Measurements from ENCODE around the gene ESRRB. TPM values are rescaled to one million over a fixed set of nuclear protein-coding genes. Genes with fewer than 3 reads are reported as not detected.

Gene ESRRB
- total and polyA plus RNA-seq, 12 donors = 2.5 to 13.4 (median 7.0) TPM

DNA sequence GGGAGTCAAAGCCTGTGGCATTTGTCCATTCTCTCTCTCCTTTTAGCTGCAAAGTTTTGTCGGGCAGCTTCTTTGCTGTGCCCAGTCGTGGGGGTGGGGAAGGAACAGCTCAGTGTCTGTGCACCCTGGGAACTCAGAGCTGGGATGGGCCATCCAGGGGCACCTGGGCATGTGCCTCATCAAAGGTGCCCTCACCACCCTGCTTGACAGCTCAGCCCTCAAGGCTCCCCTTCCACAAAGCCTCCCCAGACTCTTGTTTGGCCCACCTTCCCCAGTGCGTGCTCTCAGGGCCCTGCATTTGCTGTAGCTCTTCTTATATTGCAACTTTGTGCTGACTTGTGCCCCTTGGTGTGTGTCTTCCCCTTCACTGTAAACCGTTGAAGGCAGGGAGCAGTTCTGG is 112.6 kb downstream of the ESRRB start:
- 83 to 87% methylated on average over 4 of the region's 4 CpGs for WGBS, 2 donors

DNA sequence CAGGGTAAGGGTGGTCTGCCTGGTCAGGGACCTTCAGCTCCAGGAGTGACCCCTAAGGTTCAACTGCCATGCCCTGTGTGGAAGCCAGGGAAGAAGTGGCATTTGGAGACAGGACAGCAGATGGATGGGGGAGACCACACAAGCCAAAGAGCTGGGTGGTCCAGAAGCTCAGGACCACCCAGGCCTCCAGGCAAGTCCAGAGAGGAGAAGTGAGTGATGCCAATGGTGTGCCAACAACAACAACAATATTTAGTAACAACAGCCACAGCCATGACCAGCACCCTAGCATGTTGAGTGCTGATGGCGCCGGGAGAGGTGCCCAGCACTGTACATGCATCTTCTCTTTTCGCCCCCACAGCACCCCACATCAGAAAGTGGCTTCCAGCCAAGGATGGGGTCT is 113.7 kb downstream of the ESRRB start:
- Histone ChIP-seq H3K27me3 (no peaks in the 10 kb centered on the region), H3K27ac (no peak overlapping the region), H3K4me3 (no peak overlapping the region), H3K9me3 (no peaks in the 10 kb centered on the region), H3K36me3 (peaks cover 0 to 4% (median 0%) of the 10 kb centered on the region in 9 donors), H3K4me1 (no peaks in the 10 kb centered on the region)
- intact Hi-C loops (cut with DNase I) = no loop called here
- WGBS, 2 donors = 98% methylated on average over 3 of the region's 3 CpGs
- DNase-seq (no peak), ATAC-seq (no peak)
- TF ChIP-seq CTCF (IDR thresholded peaks at IDR 0.05) = no peak

More for the DNA sequence above, 112.6 kb downstream of the ESRRB start:
- no peak overlapping the region for H3K27ac ChIP-seq
- H3K4me1 ChIP-seq = no peaks in the 10 kb centered on the region
- H3K36me3 ChIP-seq = peaks cover 0 to under 1% (median 0%) of the 10 kb centered on the region in 9 donors
- intact Hi-C loops (cut with DNase I) = no loop called here
- ATAC-seq (no peak), DNase-seq (no peak)
- H3K4me3 ChIP-seq = no peak overlapping the region
- TF ChIP-seq CTCF (IDR thresholded peaks at IDR 0.05) = no peak
- H3K9me3 ChIP-seq = no peaks in the 10 kb centered on the region
- no peaks in the 10 kb centered on the region for H3K27me3 ChIP-seq

GRCh38 chr14:76490111-76490510 is 114.2 kb downstream of the ESRRB start:
- H3K4me3 ChIP-seq = no peak overlapping the region
- no peaks in the 10 kb centered on the region for H3K9me3 ChIP-seq
- no peaks in the 10 kb centered on the region for H3K27me3 ChIP-seq
- DNase-seq (no peak), ATAC-seq (no peak)
- intact Hi-C loops (cut with DNase I) = no loop called here
- peaks cover 0 to 4% (median 0%) of the 10 kb centered on the region in 9 donors for H3K36me3 ChIP-seq
- H3K4me1 ChIP-seq = no peaks in the 10 kb centered on the region
- WGBS, 2 donors = 91 to 92% methylated on average over 2 of the region's 2 CpGs
- H3K27ac ChIP-seq = no peak overlapping the region
- TF ChIP-seq CTCF (IDR thresholded peaks at IDR 0.05) = no peak

- 64 to 70% methylated on average over 10 of the region's 10 CpGs for WGBS, 2 donors
- Histone ChIP-seq H3K9me3 (no peaks in the 10 kb centered on the region), H3K27me3 (no peaks in the 10 kb centered on the region), H3K27ac (no peak overlapping the region), H3K4me3 (no peak overlapping the region), H3K36me3 (peaks cover 0 to 4% (median 0%) of the 10 kb centered on the region in 9 donors), H3K4me1 (no peaks in the 10 kb centered on the region)
- TF ChIP-seq CTCF (IDR thresholded peaks at IDR 0.05) = no peak
- intact Hi-C loops (cut with DNase I) = no loop called here
- DNase-seq = no peak
- ATAC-seq = no peak
Measured at GRCh38 chr14:76490735-76491134, 114.8 kb downstream of the ESRRB start.

Data from heart right ventricle (tissue), 16 donors.